ENCODE results near the gene NME2. TPM values are rescaled to one million over a fixed set of nuclear protein-coding genes. Genes with fewer than 3 reads are reported as not detected.

NME2 gene
- 706 and 716 TPM in 2 replicates for total RNA-seq (2014; rRNA removed; shearing (Covaris generic))

DNA sequence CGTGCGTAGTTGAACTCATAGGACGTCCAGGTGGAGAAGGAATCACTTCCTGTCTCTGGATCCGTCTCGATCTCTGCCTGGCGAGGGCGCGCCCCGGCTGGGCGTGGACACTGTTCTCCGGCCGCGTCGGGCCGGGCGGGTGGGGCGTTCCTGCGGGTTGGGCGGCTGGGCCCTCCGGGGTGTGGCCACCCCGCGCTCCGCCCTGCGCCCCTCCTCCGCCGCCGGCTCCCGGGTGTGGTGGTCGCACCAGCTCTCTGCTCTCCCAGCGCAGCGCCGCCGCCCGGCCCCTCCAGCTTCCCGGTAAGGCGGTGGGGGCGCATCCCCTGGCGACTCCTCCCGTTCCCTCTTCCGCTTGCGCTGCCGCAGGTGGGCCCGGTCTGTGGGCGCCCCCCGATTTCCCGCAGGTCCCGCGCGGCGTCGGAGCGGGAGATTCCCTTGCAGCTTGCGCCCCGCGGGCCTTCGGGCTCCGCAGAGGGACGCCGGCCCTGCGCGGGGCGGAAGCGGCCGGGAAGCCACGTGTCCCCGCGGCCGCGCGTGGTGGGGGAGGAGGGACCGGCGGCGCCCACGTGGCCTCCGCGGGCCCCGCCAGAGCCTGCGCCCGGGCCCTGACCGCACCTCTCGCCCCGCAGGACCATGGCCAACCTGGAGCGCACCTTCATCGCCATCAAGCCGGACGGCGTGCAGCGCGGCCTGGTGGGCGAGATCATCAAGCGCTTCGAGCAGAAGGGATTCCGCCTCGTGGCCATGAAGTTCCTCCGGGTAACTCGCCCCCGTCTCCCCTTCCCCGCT is at the start of gene NME2:
TSS of gene NME2 (plus strand) at position 214 of the 789 bp plus-strand sequence. CDS start at position 634, 420 bp downstream.

DNA sequence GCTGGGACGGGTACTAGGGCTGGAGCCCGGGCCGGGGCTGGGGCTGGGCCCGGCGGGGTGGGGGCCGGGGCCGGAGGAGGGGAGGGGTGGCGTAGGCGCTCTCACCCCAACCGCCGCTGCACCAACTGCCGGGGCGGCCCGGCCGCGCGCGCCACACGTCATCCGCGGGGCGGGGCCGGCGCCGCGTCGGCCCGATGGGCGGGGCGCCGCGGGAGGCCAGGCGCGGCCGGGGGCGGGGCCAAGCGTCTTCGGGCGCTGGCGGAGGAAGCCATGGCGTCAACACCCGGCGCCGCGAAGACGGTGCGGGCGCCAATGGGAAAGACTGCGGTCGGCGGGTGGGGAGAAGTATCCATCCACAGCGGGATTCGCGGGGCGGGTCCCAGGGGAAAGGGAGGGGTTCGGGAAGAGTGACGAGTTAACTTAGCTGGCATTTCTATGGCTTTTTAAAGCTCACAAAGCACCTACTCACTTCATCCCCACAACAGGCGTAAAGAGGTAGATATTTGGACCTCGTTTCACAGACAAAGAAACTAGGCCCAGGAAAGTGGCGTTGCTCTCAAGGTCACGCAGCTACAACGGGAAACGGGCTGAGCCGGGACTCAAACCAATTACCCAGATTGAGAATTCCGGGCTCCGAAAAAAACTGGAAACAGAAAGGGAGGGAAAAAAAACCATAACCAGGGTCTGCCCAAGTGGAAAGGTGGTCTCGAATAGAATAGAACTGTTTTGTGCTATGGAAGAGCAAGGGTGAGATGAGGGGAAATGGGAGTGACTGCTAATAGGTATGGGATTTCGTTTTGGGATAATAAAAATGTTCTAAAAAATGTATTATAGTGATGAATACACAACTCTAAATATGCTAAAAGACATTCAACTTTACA is 45.2 kb upstream of the NME2 start, which contains the start of gene SPAG9:
TSS of gene SPAG9 (minus strand) at position 130 of the 881 bp plus-strand sequence. CDS start 212 bp downstream, outside the sequence.

DNA sequence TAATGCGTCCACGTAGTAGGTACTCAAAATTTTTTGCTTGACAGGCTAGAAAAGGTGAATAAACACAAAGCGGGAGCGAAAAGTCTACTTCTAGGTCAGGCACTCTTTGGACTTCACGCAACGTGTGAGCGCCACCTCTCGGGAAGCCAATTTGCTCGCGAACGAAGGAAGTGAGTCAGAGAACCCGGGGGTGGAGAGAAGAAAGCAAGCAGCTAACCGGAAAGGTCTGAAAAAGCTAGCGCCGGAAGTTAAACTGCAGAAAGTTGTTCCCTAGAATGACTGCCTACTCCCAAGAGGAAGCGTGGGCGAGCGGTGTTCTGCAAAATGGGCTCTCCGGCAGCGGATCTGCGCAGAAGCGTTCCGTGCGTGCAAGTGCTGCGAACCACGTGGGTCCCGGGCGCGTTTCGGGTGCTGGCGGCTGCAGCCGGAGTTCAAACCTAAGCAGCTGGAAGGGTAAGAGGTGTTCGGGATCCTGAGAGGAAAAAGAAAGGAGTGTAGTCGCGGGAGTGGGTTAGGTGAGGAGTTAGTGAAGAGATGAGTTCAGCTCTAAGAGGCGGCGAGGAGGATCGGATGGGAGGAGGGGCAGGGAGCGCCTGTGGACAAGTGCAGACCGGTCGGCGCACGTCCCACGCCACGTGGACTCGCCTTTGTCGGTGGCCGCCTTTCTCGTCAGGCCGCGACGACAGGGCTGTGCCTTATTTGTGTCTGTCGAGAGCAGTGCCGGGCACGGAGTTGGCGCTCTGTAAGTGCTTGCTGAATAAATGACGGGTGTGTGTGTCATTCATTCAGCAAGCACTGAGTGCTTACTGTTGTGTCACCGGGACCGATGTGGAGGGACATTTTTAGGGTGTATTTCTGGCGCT is 12.8 kb upstream of the NME2 start, which contains the start of gene NME1:
TSS of gene NME1 (plus strand) at position 350 of the 863 bp plus-strand sequence. CDS start 2,096 bp downstream, outside the sequence.

Other genes starting within 250 kb of the NME2 start
- gene SPAG9, start 45.5 kb upstream of the NME2 start, total RNA-seq (2014; rRNA removed; shearing (Covaris generic)), result 52.4 and 58.2 TPM in 2 replicates
- gene NME1, start 12.9 kb upstream of the NME2 start, total RNA-seq (2014; rRNA removed; shearing (Covaris generic)), result 394 and 398 TPM in 2 replicates
- 8.2 and 12.3 TPM in 2 replicates for gene MBTD1, start 93.6 kb downstream of the NME2 start, total RNA-seq (2014; rRNA removed; shearing (Covaris generic))
- 65.9 and 67.3 TPM in 2 replicates for gene UTP18, start 94.1 kb downstream of the NME2 start, total RNA-seq (2014; rRNA removed; shearing (Covaris generic))

Measured in A375 (cell line).